ENCODE measurements around the gene OSBPL8.

- no peak for TF ChIP-seq POLR2AphosphoS5 (IDR thresholded peaks at IDR 0.05; ENCODE audit: borderline replicate concordance, low read depth, low read length)
- TF ChIP-seq EZH2 (IDR thresholded peaks at IDR 0.05), result no peak
- TF ChIP-seq FOXP2 (optimal IDR thresholded peaks at IDR 0.05; ENCODE audit: control extremely low read depth, extremely low read length, insufficient read depth), result no peak
These were observed 23.7 kb upstream of the OSBPL8 start for GRCh38 chr12:76583301-76583700.

Measured in SK-N-MC (cell line).